DND-41 (cell line): ENCODE measurements around the gene CDH3.
"Not testable (repeated sequence)": the region's sequence is repeated elsewhere in the genome, so short reads cannot be mapped to it uniquely, and the experiment has no call there.

Source experiments
- ATAC-seq: fragments of 200-7000 bp; cut with Tn5 transposase; 3 replicates; pipeline ENCODE4 v1.9.1; 2021; ENCODE audit warnings: low read depth; ENCODE audit not compliant: insufficient read depth
- DNase-seq: peaks from one replicate; pipeline ENCODE4 v3.0.0-alpha.2; 2020
- H2AFZ ChIP-seq: 2 replicates; pipeline ENCODE4 v1.6.0; 2012; ENCODE audit warnings: low read depth, low read length
- H3K27ac ChIP-seq: 2 replicates; pipeline ENCODE4 v1.5.1; 2012; ENCODE audit warnings: low read length, inconsistent platforms
- H3K27me3 ChIP-seq: fragments of 200-600 bp; sonication (generic); 2 replicates; pipeline ENCODE4 v1.6.0; 2012; ENCODE audit warnings: low read length, mild to moderate bottlenecking, inconsistent platforms; ENCODE audit not compliant: insufficient read depth, poor library complexity
- H3K36me3 ChIP-seq: 2 replicates; pipeline ENCODE4 v1.5.1; 2012; ENCODE audit warnings: low read length, inconsistent platforms; ENCODE audit not compliant: insufficient read depth
- H3K4me1 ChIP-seq: 2 replicates; pipeline ENCODE4 v1.5.1; 2012; ENCODE audit warnings: mild to moderate bottlenecking, low read length; ENCODE audit not compliant: insufficient read depth
- H3K4me2 ChIP-seq: 2 replicates; pipeline ENCODE4 v1.6.0; 2012; ENCODE audit warnings: mild to moderate bottlenecking, moderate library complexity, low read length, inconsistent platforms; ENCODE audit not compliant: insufficient read depth
- H3K4me3 ChIP-seq, 2 experiments: fragments of 200-600 bp in 1 of 2; shearing (Covaris generic) in 1 of 2; 2 replicates each; pipeline ENCODE4 v1.5.1; 2012 to 2016; ENCODE audit warnings: inconsistent platforms in 2 of 2, low read length in 2 of 2, mild to moderate bottlenecking in 2 of 2, low read depth in 1 of 2, moderate library complexity in 1 of 2
- H3K79me2 ChIP-seq: 2 replicates; pipeline ENCODE4 v1.6.0; 2012; ENCODE audit warnings: low read length, inconsistent platforms; ENCODE audit not compliant: insufficient read depth
- H3K9ac ChIP-seq: 2 replicates; pipeline ENCODE4 v1.6.0; 2012; ENCODE audit warnings: low read depth, mild to moderate bottlenecking, inconsistent platforms, low read length, moderate library complexity
- H3K9me3 ChIP-seq: 2 replicates; pipeline ENCODE4 v1.5.1; 2012; ENCODE audit warnings: low read length, moderate library complexity, mild to moderate bottlenecking, inconsistent platforms; ENCODE audit not compliant: insufficient read depth, severe bottlenecking
- H4K20me1 ChIP-seq: 2 replicates; pipeline ENCODE4 v1.6.0; 2012; ENCODE audit warnings: low read length; ENCODE audit not compliant: insufficient read depth
- CTCF ChIP-seq: IDR thresholded peaks from 2 replicates; pipeline ENCODE4 v1.5.1; 2012; ENCODE audit warnings: borderline replicate concordance, low read length, moderate library complexity, mild to moderate bottlenecking; ENCODE audit not compliant: poor library complexity, severe bottlenecking; ENCODE audit errors: extremely low read depth
- EZH2 ChIP-seq: IDR thresholded peaks from 3 replicates; pipeline ENCODE4 v1.6.1; 2012; ENCODE audit warnings: borderline replicate concordance, low read depth, mild to moderate bottlenecking, moderate library complexity, low read length, inconsistent platforms; ENCODE audit not compliant: severe bottlenecking

The CDH3 gene

DNA sequence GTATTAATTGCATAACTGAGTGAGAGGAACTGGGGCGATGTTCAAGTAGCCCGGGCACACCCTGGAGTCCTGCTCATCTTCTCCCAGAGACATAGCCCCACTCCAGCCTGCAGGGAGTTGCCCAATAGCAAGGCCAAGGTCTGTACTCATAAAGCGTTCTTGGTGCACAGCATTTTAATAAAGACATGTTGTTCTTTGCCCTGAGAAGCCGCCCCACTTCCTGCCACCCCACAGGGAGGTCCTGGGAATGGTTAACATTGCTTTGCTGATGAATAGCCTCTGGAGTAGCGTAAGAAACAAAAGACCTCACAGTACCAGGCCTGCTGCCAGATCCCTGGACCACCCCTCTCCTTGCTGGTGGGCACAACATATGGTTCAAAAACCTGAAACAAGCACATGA lies 70.4 kb downstream of the CDH3 start:
- Histone ChIP-seq H3K36me3 (no peaks in the 10 kb centered on the region), H3K27me3 (peaks cover 7% of the 10 kb centered on the region), H3K9me3 (no peaks in the 10 kb centered on the region), H3K4me2 (no peak overlapping the region), H3K4me1 (no peaks in the 10 kb centered on the region), H3K79me2 (no peaks in the 10 kb centered on the region), H3K27ac (no peak overlapping the region), H4K20me1 (no peaks in the 10 kb centered on the region), H2AFZ (no peak overlapping the region), H3K9ac (no peak overlapping the region), H3K4me3 (no peak overlapping the region)
- ATAC-seq (no peak), DNase-seq (no peak)
- TF ChIP-seq EZH2 (no peak), CTCF (no peak)

DNA sequence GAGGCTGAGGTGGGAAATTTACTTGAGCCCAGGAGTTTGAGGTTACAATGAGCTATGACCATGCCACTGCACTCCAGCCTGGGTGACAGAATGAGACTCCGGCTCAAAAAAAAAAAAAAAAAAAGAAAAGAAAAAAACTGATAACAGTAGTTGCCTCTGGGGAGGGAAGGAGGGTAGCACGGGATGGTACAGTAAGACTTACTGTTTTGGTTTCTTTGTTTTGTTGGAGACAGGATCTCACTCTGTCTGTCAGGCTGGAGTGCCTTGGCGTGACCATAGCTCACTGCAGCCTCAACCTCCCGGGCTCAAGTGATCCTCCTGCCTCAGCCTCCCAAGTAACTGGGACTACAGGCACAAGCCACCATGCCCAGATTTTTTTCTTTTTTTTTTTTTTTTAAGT lies 71.4 kb downstream of the CDH3 start:
- H3K36me3 ChIP-seq, H3K79me2 ChIP-seq, H3K27me3 ChIP-seq, H4K20me1 ChIP-seq, H3K4me1 ChIP-seq, H3K4me2 ChIP-seq, ATAC-seq, H3K4me3 ChIP-seq, DNase-seq, H2AFZ ChIP-seq, H3K27ac ChIP-seq, H3K9me3 ChIP-seq, H3K9ac ChIP-seq: not testable (repeated sequence)

DNA sequence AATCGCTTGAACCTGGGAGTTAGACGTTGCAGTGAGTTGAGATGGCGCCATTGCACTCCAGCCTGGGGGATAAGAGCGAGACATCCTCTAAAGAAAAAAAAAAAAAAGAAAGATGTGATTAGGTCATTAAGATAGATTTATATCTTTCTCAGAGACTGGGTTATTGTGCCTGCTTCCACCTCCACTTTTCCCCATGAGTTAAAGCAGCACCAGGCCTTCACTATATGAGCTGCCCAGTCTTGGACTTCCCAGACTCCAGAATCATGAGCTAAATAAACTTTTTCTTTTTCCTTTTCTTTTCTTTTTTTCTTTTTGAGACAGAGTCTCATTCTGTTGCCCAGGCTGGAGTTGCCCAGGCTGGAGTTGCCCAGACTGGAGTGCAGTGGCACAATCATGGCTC lies 72.6 kb downstream of the CDH3 start:
- H4K20me1 ChIP-seq = no peaks in the 10 kb centered on the region
- no peak overlapping the region for H3K27ac ChIP-seq
- no peak overlapping the region for H3K4me2 ChIP-seq
- ATAC-seq (no peak), DNase-seq (no peak)
- H3K4me3 ChIP-seq = no peak overlapping the region
- no peak overlapping the region for H3K9ac ChIP-seq
- H3K79me2 ChIP-seq = no peaks in the 10 kb centered on the region
- H2AFZ ChIP-seq = no peak overlapping the region
- H3K9me3 ChIP-seq = no peaks in the 10 kb centered on the region
- no peaks in the 10 kb centered on the region for H3K36me3 ChIP-seq
- H3K4me1 ChIP-seq = no peaks in the 10 kb centered on the region
- no peaks in the 10 kb centered on the region for H3K27me3 ChIP-seq
- no peak for TF ChIP-seq CTCF
- TF ChIP-seq EZH2 = no peak

GRCh38 chr16:68718590-68718989 lies 73.5 kb downstream of the CDH3 start:
- no peak overlapping the region for H3K4me3 ChIP-seq
- H3K36me3 ChIP-seq = no peaks in the 10 kb centered on the region
- H4K20me1 ChIP-seq = no peaks in the 10 kb centered on the region
- TF ChIP-seq EZH2 (no peak), CTCF (no peak)
- no peaks in the 10 kb centered on the region for H3K4me1 ChIP-seq
- no peaks in the 10 kb centered on the region for H3K79me2 ChIP-seq
- no peak overlapping the region for H3K4me2 ChIP-seq
- H3K9me3 ChIP-seq = no peaks in the 10 kb centered on the region
- no peak overlapping the region for H3K27ac ChIP-seq
- no peak overlapping the region for H2AFZ ChIP-seq
- DNase-seq = no peak
- no peak overlapping the region for H3K9ac ChIP-seq
- ATAC-seq = no peak
- H3K27me3 ChIP-seq = no peaks in the 10 kb centered on the region
